H9 (cell line): Measurements from ENCODE around the gene TBC1D22A. TPM values are rescaled to one million over a fixed set of nuclear protein-coding genes. Genes with fewer than 3 reads are reported as not detected.

Experiments
- DNase-seq: peaks from one replicate; pipeline ENCODE4 v3.0.0-alpha.2; 2017
- H2AFZ ChIP-seq: one replicate; pipeline ENCODE4 v1.6.1; 2013; ENCODE audit warnings: mild to moderate bottlenecking, low read length, control low read depth, moderate library complexity
- H2AK5ac ChIP-seq: 2 replicates; pipeline ENCODE4 v1.6.1; 2013; ENCODE audit warnings: low read length, control low read depth, mixed read lengths; ENCODE audit not compliant: insufficient read length
- H2BK120ac ChIP-seq: one replicate; pipeline ENCODE4 v1.6.1; 2013; ENCODE audit warnings: low read depth, mild to moderate bottlenecking, low read length, control low read depth, inconsistent platforms; ENCODE audit not compliant: poor library complexity, severe bottlenecking
- H2BK12ac ChIP-seq: 2 replicates; pipeline ENCODE4 v1.6.1; 2013; ENCODE audit warnings: low read length, control low read depth, mixed read lengths, low read depth; ENCODE audit not compliant: insufficient read length
- H2BK15ac ChIP-seq: 2 replicates; pipeline ENCODE4 v1.6.1; 2013; ENCODE audit warnings: low read depth, low read length, control low read depth
- H2BK20ac ChIP-seq: one replicate; pipeline ENCODE4 v1.6.1; 2013; ENCODE audit warnings: low read depth, mild to moderate bottlenecking, low read length, control low read depth, inconsistent platforms; ENCODE audit not compliant: poor library complexity, severe bottlenecking
- H2BK5ac ChIP-seq: 2 replicates; pipeline ENCODE4 v1.6.1; 2013; ENCODE audit warnings: low read length, control low read depth, mixed read lengths; ENCODE audit not compliant: insufficient read length
- H3K14ac ChIP-seq: 2 replicates; pipeline ENCODE4 v1.6.1; 2013; ENCODE audit warnings: low read length, control low read depth; ENCODE audit not compliant: insufficient read depth
- H3K18ac ChIP-seq: 2 replicates; pipeline ENCODE4 v1.6.1; 2013; ENCODE audit warnings: low read depth, mild to moderate bottlenecking, mixed read lengths, low read length, control low read depth; ENCODE audit not compliant: insufficient read length
- H3K23ac ChIP-seq: 2 replicates; pipeline ENCODE4 v1.6.1; 2013; ENCODE audit warnings: low read length, control low read depth, mixed read lengths, low read depth; ENCODE audit not compliant: insufficient read length
- H3K23me2 ChIP-seq: 2 replicates; pipeline ENCODE4 v1.6.1; 2013; ENCODE audit warnings: low read depth, mild to moderate bottlenecking, mixed read lengths, low read length, control low read depth; ENCODE audit not compliant: insufficient read length, poor library complexity, severe bottlenecking
- H3K27ac ChIP-seq: 2 replicates; pipeline ENCODE4 v1.5.1; 2013; ENCODE audit warnings: low read length, control low read depth, mixed read lengths, low read depth; ENCODE audit not compliant: insufficient read length
- H3K27me3 ChIP-seq: 2 replicates; pipeline ENCODE4 v1.6.1; 2013; ENCODE audit warnings: low read length, control low read depth, inconsistent platforms; ENCODE audit not compliant: insufficient read depth
- H3K4ac ChIP-seq: 2 replicates; pipeline ENCODE4 v1.6.1; 2013; ENCODE audit warnings: low read depth, mild to moderate bottlenecking, control low read depth, inconsistent platforms, low read length, moderate library complexity
- H3K4me1 ChIP-seq: 2 replicates; pipeline ENCODE4 v1.6.1; 2013; ENCODE audit warnings: low read length, control low read depth, inconsistent platforms; ENCODE audit not compliant: insufficient read depth
- H3K4me2 ChIP-seq: 2 replicates; pipeline ENCODE4 v1.6.1; 2013; ENCODE audit warnings: low read length, control low read depth, mixed read lengths; ENCODE audit not compliant: insufficient read length, insufficient read depth
- H3K56ac ChIP-seq: 2 replicates; pipeline ENCODE4 v1.6.1; 2013; ENCODE audit warnings: low read depth, mild to moderate bottlenecking, mixed read lengths, low read length, control low read depth; ENCODE audit not compliant: insufficient read length
- H3K79me1 ChIP-seq: 2 replicates; pipeline ENCODE4 v1.6.1; 2013; ENCODE audit warnings: low read depth, mild to moderate bottlenecking, moderate library complexity, low read length, control low read depth, inconsistent platforms; ENCODE audit not compliant: insufficient read depth, poor library complexity, severe bottlenecking
- H3K79me2 ChIP-seq: 2 replicates; pipeline ENCODE4 v1.6.1; 2013; ENCODE audit warnings: low read length, control low read depth, inconsistent platforms; ENCODE audit not compliant: insufficient read depth
- H3K9ac ChIP-seq: 2 replicates; pipeline ENCODE4 v1.6.1; 2013; ENCODE audit warnings: low read length, control low read depth, mixed read lengths; ENCODE audit not compliant: insufficient read length; ENCODE audit errors: extremely low read depth
- H3K9me3 ChIP-seq: one replicate; pipeline ENCODE4 v1.6.1; 2013; ENCODE audit warnings: low read depth, low read length, inconsistent platforms; ENCODE audit not compliant: control insufficient read depth
- H3T11ph ChIP-seq: one replicate; pipeline ENCODE4 v1.6.1; 2013; ENCODE audit warnings: mild to moderate bottlenecking, low read length, control low read depth, inconsistent platforms
- H4K20me1 ChIP-seq: one replicate; pipeline ENCODE4 v1.6.1; 2013; ENCODE audit not compliant: control insufficient read depth, insufficient read length, insufficient read depth
- H4K5ac ChIP-seq: 2 replicates; pipeline ENCODE4 v1.6.1; 2013; ENCODE audit warnings: low read depth, mild to moderate bottlenecking, mixed read lengths, low read length, control low read depth; ENCODE audit not compliant: insufficient read length
- H4K8ac ChIP-seq: replicated peaks from 2 replicates; pipeline ENCODE4 v1.6.1; 2013; ENCODE audit warnings: low read length, control low read depth, mixed read lengths, low read depth; ENCODE audit not compliant: insufficient read length
- H4K91ac ChIP-seq: 2 replicates; pipeline ENCODE4 v1.6.1; 2013; ENCODE audit warnings: low read depth, mild to moderate bottlenecking, moderate library complexity, mixed read lengths, low read length, control low read depth; ENCODE audit not compliant: insufficient read length
- H3K27ac Mint-ChIP-seq, 3 experiments: 2 replicates in 2 of 3; 3 replicates in 1 of 3; pipeline ENCODE4 v1.8.0; 2020 to 2021; ENCODE audit warnings: mixed read lengths in 3 of 3, mild to moderate bottlenecking in 1 of 3, moderate library complexity in 1 of 3
- H3K27me3 Mint-ChIP-seq: 2 replicates; pipeline ENCODE4 v1.8.0; 2021; ENCODE audit warnings: low read depth, mild to moderate bottlenecking, moderate library complexity, mixed read lengths
- H3K36me3 Mint-ChIP-seq, 3 experiments: 2 replicates in 2 of 3; 3 replicates in 1 of 3; pipeline ENCODE4 v1.8.0; 2020 to 2021; ENCODE audit warnings: low read depth in 3 of 3, mixed read lengths in 3 of 3; ENCODE audit not compliant: insufficient read depth in 1 of 3
- H3K4me1 Mint-ChIP-seq, 2 experiments: 2 replicates each; pipeline ENCODE4 v1.8.0; 2020; ENCODE audit warnings: mixed read lengths in 2 of 2
- H3K4me3 Mint-ChIP-seq, 2 experiments: 2 replicates in 1 of 2; 3 replicates in 1 of 2; pipeline ENCODE4 v1.8.0; 2020 to 2021; ENCODE audit warnings: mild to moderate bottlenecking in 2 of 2, mixed read lengths in 2 of 2, moderate library complexity in 1 of 2
- H3K9me3 Mint-ChIP-seq, 2 experiments: 2 replicates in 1 of 2; 3 replicates in 1 of 2; pipeline ENCODE4 v1.8.0; 2020; ENCODE audit warnings: mild to moderate bottlenecking in 2 of 2, mixed read lengths in 2 of 2, moderate library complexity in 1 of 2
- CTCF ChIP-seq: fragments of 200-600 bp; sonication (generic); conservative IDR thresholded peaks from 3 replicates; pipeline ENCODE4 v1.8.0; 2021; ENCODE audit warnings: antibody characterized with exemption, mild to moderate bottlenecking
- WGBS: extraction: QIAGEN DNeasy Blood & Tissue Kit; methylation state at CpG from one replicate; pipeline ENCODE4 v1.1.7; 2013; ENCODE audit warnings: missing lambda C conversion rate, low lambda C conversion rate, mixed read lengths; ENCODE audit not compliant: insufficient read length; ENCODE audit errors: extremely low coverage; 5-methylcytosine and 5-hydroxymethylcytosine counted together
- total RNA-seq: library from RNA; stranded (reverse); gene quantifications from 2 replicates; pipeline ENCODE4 v1.2.1, GENCODE V29; 2021

Gene TBC1D22A
- total RNA-seq, 1 experiment from 2014 or later, result 20.8 TPM

- Histone ChIP-seq H3K9ac (no peak overlapping the region), H3K27ac (no peak overlapping the region)
Measured at GRCh38 chr22:47030143-47030661, 267.8 kb downstream of the TBC1D22A start.

More at GRCh38 chr22:47030143-47030661, 267.8 kb downstream of the TBC1D22A start:
- Histone ChIP-seq H4K20me1 (no peaks in the 10 kb centered on the region), H4K91ac (no peak overlapping the region), H2BK15ac (no peak overlapping the region), H3K27me3 (no peaks in the 10 kb centered on the region), H3K79me1 (no peaks in the 10 kb centered on the region), H2BK12ac (no peak overlapping the region), H3K4me2 (no peak overlapping the region), H2AK5ac (no peak overlapping the region), H4K8ac (no peak overlapping the region), H3K18ac (no peak overlapping the region), H4K5ac (no peak overlapping the region), H3K4ac (no peak overlapping the region), H2AFZ (no peak overlapping the region), H2BK20ac (no peak overlapping the region), H3K4me1 (peaks cover 3% of the 10 kb centered on the region; the same call in 1 of the 2 replicates), H2BK5ac (no peak overlapping the region), H3K23ac (no peak overlapping the region), H3K23me2 (no peaks in the 10 kb centered on the region), H3T11ph (no peak overlapping the region), H3K14ac (no peak overlapping the region), H2BK120ac (no peak overlapping the region), H3K56ac (no peak overlapping the region), H3K79me2 (no peaks in the 10 kb centered on the region), H3K9me3 (no peaks in the 10 kb centered on the region)
- WGBS, result no CpG with 5 or more reads among the region's 7 CpGs
- Mint-ChIP-seq H3K27me3 (peaks cover 12% of the 10 kb centered on the region), H3K27ac (no peak overlapping the region), H3K4me3 (no peak overlapping the region), H3K4me1 (peaks cover 32 to 52% of the 10 kb centered on the region in 2 experiments), H3K9me3 (no peaks in the 10 kb centered on the region; a peak in 1 of 5 replicates), H3K36me3 (no peaks in the 10 kb centered on the region)
- TF ChIP-seq CTCF, result no peak
- no peak for DNase-seq
